Measurements from ENCODE around the gene CXCR6. TPM values are rescaled to one million over a fixed set of nuclear protein-coding genes. Genes with fewer than 3 reads are reported as not detected.

The CXCR6 gene
- total and polyA plus RNA-seq, 2 donors = 0.63 to 1.6 TPM

DNA sequence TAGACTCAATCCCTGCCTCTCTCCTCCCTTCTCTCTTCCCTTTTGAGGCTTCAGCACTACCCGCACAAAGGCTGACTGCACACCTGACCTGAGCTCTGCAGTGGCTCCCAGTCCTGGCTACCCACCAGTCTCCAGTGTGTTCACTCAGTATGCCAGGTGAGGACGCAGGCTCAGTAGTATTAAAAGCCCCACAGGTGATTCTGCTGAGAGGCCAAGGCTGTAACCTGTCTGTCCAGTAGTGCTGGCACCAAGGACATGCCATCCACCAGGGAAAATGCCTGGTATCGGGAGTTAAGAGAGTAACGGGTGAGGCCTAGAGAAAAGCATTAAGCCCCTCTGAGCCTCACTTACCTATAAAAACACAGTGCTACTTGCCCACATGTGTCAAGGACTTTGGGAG is 31.4 kb downstream of the CXCR6 start:
- Histone ChIP-seq H3K4me1 (ENCODE audit: insufficient read depth) (no peaks in the 10 kb centered on the region), H3K4me3 (ENCODE audit: low read depth, low read length) (no peak overlapping the region), H3K27ac (ENCODE audit: low read depth) (no peak overlapping the region), H3K36me3 (ENCODE audit: insufficient read depth) (no peaks in the 10 kb centered on the region)
- 92% methylated on average over 4 of the region's 4 CpGs for WGBS
- DNase-seq (ENCODE audit: extremely low spot score) = no peak

DNA sequence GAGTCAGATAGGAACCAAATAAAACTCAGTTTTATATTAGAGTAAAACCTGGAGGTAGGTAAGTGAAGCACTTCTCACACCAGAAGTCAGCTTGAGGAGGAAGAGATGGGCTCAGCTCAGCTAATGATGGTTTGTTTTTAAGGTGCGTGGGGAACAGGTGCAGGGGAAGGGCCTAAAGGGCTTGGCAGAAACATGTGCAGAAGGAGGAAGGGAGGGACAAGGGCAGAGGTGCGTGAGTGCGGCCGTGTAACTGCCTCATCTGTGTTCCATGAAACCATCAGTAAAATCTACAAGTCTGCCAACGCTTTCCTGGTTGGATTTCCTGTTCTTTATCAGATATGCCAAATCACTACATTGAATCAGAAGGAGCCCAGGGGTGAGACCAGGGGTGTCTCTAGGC is 32.4 kb downstream of the CXCR6 start:
- 74% methylated on average over 5 of the region's 5 CpGs for WGBS
- Histone ChIP-seq H3K4me3 (ENCODE audit: low read depth, low read length) (no peak overlapping the region), H3K27ac (ENCODE audit: low read depth) (no peak overlapping the region), H3K4me1 (ENCODE audit: insufficient read depth) (no peaks in the 10 kb centered on the region), H3K36me3 (ENCODE audit: insufficient read depth) (no peaks in the 10 kb centered on the region)
- no peak for DNase-seq (ENCODE audit: extremely low spot score)

DNA sequence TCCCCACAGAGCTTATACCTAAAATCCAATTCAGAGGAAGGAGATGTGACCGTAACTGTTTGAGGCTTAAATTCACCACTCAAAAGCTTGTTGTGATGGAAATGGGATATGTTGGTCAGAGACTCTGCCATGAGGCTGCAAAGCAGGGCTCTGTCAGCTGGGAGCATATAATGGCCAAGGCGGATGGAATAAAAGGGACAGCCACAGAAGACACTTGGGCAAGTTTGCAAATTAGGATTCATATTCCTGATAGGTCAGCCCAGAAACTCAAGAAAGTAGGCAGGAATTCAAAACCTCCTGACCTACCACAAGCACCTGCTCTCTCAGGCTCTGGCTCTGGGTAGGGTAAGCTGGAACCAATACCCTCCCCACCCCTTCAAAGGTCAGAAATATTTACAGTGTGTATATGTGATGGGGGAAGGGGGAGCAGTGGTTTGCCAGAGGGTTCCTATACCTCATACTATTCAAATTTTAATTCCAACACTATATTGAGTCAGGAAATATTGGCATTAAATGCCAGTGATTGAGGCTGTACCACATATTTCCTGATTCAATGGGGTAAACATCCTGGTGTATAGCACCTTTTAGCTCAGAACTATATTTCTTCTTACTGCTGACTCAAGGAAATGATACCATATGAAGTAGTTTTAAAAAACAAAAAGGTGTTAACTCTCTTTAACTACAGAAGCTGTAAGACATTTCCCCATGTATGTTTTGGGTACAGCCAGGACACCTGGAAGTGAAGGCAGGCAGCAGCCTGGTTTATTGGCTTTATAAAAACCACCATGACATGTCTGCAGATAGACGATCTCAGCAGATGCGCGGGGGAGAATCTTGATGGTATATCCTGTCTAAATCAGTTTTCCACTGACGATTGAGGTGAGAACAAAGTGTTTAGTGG is 33.2 kb downstream of the CXCR6 start:
- WGBS = 74% methylated on average over 6 of the region's 6 CpGs
- Histone ChIP-seq H3K36me3 (ENCODE audit: insufficient read depth) (no peaks in the 10 kb centered on the region), H3K4me3 (ENCODE audit: low read depth, low read length) (no peak overlapping the region), H3K4me1 (ENCODE audit: insufficient read depth) (no peaks in the 10 kb centered on the region), H3K27ac (ENCODE audit: low read depth) (no peak overlapping the region)
- DNase-seq (ENCODE audit: extremely low spot score) = no peak

DNA sequence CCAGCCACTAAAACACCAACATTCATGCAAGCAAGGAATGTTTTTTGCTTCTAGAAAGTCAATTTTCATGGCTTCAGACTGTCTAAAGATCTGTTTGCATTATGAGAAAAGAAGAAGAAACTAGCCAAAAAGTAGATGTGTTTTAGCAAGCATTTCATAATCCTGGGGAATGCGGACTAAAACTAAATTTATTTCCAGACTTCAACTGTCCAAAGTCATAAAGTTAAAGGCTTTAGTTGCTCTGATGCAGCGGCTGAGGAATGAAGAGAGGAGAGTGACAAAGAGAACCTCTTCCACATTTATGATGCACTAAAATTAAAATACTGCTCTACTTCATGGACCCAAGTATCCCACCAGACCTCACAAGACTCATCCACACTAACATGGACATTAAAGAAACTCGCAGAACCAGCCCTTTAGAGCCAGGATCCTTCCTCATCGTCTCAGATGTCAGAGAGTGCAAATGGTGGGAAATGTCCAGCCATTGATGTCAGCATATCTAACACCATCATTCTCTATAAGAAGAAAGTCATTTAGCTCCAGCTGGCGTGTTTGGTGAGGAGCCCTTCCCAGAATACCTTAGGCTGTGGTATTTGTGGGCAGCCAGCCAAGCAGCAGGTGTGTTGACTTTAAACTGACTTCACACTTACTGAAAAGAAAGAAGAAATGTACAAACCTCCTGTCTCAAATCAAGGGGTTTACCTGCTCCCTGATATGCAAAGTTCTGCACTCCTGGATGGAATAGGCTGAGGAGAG is 34.9 kb downstream of the CXCR6 start:
- no peak overlapping the region for H3K4me3 ChIP-seq (ENCODE audit: low read depth, low read length)

DNA sequence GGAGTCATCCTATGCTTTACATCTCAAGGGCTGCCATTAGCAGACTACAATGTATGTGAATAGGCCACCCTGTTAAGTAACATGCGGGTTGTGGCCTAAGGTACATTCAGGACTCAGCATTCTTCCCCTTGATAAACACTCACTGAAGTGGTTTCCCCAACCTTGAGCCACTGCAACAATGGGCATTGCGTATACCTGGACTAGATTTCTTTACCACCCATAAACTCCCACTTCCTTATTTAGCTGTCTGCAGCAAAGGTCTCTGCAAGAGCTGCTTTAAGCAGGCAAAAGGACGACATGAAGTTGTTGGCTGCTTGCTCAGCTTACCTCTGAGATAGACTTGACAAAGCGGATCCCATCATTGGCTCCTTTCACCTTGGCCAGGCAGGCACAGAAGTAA is 36.1 kb downstream of the CXCR6 start:
- H3K4me1 ChIP-seq (ENCODE audit: insufficient read depth) = no peaks in the 10 kb centered on the region
- H3K4me3 ChIP-seq (ENCODE audit: low read depth, low read length) = no peak overlapping the region
- 89% methylated on average over 4 of the region's 4 CpGs for WGBS
- DNase-seq (ENCODE audit: extremely low spot score) = no peak
- H3K27ac ChIP-seq (ENCODE audit: low read depth) = no peak overlapping the region
- no peaks in the 10 kb centered on the region for H3K36me3 ChIP-seq (ENCODE audit: insufficient read depth)

More for the DNA sequence above, 34.9 kb downstream of the CXCR6 start:
- Histone ChIP-seq H3K27ac (ENCODE audit: low read depth) (no peak overlapping the region), H3K36me3 (ENCODE audit: insufficient read depth) (no peaks in the 10 kb centered on the region), H3K4me1 (ENCODE audit: insufficient read depth) (no peaks in the 10 kb centered on the region)
- WGBS = 72% methylated on average over 5 of the region's 5 CpGs
- DNase-seq (ENCODE audit: extremely low spot score) = no peak

DNA sequence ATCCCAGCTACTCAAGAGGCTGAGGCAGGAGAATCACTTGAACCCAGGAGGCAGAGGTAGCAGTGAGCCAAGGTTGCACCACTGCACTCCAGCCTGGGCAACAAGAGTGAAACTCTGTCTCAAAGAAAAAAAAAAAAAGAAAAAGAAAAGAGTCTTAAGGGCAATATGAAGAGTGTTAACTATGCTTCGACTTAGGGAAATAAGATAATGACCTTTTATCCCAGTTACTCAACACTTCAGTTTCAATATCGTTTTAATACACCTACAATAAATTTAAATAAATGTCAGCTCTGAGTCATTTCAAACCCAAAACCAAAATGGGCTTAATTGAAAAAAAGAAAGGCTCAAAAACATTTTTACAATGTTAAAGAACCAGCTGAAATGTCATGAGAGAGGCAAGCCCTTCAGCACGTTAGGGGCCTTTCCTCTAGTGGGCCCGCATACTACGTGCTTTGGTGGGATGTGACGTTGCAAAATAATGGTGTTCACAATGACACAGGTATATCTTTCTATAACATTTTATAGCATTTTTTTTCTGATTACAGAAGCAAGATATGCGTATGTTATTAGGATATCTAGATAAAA is 37.1 kb downstream of the CXCR6 start:
- WGBS = 84% methylated on average over 7 of the region's 7 CpGs
- Histone ChIP-seq H3K27ac (ENCODE audit: low read depth) (no peak overlapping the region), H3K36me3 (ENCODE audit: insufficient read depth) (no peaks in the 10 kb centered on the region), H3K4me1 (ENCODE audit: insufficient read depth) (no peaks in the 10 kb centered on the region), H3K4me3 (ENCODE audit: low read depth, low read length) (no peak overlapping the region)
- no peak for DNase-seq (ENCODE audit: extremely low spot score)

DNA sequence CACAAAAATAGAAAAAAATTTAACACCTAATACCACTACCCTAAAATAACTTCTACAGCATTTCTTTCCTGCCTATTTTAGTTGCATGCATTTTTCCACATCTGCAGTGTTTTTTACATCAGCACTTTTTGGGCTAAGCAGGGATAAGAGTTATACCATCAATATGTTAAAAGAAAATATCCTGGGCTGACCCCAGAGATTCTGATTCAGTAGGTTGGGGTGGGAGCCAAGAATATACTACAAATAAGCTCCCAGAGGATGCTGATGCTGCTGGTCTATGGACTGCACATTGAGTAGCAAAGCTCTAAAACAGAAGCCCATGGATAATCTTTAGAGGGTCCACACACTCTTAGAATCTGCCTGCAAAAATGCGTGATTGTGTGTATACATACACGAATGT is 37.6 kb downstream of the CXCR6 start:
- Histone ChIP-seq H3K4me3 (ENCODE audit: low read depth, low read length) (no peak overlapping the region), H3K36me3 (ENCODE audit: insufficient read depth) (no peaks in the 10 kb centered on the region), H3K4me1 (ENCODE audit: insufficient read depth) (no peaks in the 10 kb centered on the region), H3K27ac (ENCODE audit: low read depth) (no peak overlapping the region)
- 97% methylated on average over 2 of the region's 2 CpGs for WGBS
- no peak for DNase-seq (ENCODE audit: extremely low spot score)

DNA sequence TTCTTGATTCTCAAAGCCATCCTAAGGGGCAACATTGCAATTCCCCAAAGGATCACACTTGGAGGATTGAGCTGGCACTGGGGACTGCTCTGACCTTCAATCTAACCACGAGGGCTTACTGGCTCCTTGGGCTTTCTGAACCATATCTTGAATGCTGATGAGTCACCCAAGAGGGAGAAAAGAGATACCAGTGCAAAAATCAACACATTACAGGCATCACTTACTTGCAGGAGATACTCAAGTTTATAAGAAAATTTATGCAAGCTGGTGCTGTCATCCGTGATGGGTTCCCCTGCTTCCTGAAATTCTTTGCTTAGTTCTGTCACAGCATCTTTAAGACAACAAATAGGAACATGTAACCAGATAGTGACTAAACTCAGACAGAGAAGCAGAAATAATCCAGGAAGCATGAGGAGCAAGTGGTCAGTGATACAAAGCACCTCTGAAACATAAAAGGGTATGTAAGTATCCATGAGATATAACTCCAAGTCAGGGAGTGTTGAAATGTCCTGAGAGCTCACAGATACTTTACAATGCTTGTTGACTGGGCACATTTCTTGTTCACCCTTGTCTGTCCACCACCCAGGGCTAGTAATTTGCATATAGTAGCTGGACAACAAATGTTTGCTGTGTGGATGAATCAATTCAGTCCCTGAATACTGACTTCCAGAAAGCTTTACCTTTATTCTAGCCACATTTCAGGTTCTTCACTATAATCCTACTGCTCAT is 38.2 kb downstream of the CXCR6 start:
- Histone ChIP-seq H3K27ac (ENCODE audit: low read depth) (no peak overlapping the region), H3K36me3 (ENCODE audit: insufficient read depth) (no peaks in the 10 kb centered on the region)
- 57% methylated on average over 2 of the region's 2 CpGs for WGBS

DNA sequence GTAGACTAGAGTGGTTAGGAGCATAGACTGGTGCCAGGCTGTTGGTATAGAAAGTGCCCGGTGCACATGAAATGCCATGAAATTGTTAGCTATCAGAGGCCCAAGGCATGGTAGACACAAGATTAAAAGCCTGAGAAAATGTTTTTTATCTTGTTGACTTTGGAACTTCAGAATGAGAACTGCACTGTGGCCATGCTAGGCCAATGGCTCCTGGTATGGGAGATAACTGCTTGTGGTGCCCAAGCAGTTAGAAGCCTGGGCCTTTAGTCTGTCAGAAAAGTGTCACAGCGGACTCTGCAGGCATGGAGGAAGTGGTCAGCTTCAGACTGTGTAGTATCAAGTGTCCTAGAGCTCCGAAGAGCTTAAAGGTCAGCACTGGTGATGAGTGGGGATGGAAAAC is 40.5 kb downstream of the CXCR6 start:
- Histone ChIP-seq H3K4me3 (ENCODE audit: low read depth, low read length) (no peak overlapping the region), H3K4me1 (ENCODE audit: insufficient read depth) (peaks cover 4% of the 10 kb centered on the region), H3K27ac (ENCODE audit: low read depth) (peak overlapping the region; percentile 71), H3K36me3 (ENCODE audit: insufficient read depth) (no peaks in the 10 kb centered on the region)
- 62% methylated on average over 3 of the region's 3 CpGs for WGBS
- no peak for DNase-seq (ENCODE audit: extremely low spot score)

More for the DNA sequence above, 38.2 kb downstream of the CXCR6 start:
- H3K4me1 ChIP-seq (ENCODE audit: insufficient read depth) = peaks cover under 1% of the 10 kb centered on the region
- no peak overlapping the region for H3K4me3 ChIP-seq (ENCODE audit: low read depth, low read length)
- no peak for DNase-seq (ENCODE audit: extremely low spot score)

DNA sequence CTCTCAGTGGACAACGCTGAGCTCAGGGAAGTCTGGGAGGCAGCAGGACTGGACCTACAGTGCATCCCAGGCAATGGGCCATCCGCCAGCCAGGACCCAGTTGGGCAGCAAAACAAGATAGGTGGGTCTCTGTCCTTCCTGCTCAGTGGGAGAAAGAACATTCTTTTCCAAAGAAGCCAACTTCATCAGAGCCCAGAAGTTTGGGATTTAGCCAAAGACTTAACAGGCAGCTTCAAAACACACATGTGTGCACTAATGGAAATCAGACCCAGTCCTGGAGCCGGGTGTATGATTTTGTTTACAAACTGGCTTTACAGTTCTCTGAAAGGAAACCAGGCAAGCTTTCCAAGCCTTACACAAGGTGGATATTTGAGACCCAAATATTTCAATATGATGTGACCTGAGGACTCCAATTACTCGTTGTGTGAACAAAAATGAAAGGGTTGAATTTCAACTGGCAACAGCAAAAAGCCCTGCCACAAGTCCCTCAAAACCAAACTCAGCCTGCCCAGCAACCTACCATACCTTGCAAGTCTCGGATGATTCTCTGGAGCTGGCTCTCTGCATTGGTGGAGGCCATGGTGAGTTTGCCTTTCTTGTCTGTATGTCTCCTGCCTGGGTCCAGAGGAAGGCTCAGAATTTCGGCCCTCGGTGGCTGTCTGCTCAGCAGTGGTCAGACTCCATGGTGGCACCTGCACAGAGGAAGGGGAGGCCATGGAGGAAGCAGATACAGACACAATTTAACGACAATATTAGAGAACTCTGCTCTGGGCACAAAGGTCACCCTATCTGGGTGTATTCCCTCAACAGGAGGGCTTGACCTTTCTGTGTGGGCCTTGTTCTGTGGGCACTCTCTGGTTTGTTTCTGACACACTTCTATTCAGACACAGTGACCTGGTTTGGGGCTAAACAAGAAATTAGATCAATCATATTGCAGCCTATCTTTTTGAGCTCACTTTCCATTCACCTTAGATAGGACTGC is 41.4 kb downstream of the CXCR6 start:
- peaks cover 6% of the 10 kb centered on the region for H3K4me1 ChIP-seq (ENCODE audit: insufficient read depth)
- DNase-seq (ENCODE audit: extremely low spot score) = no peak
- no peak overlapping the region for H3K4me3 ChIP-seq (ENCODE audit: low read depth, low read length)
- no peaks in the 10 kb centered on the region for H3K36me3 ChIP-seq (ENCODE audit: insufficient read depth)
- peak overlapping the region; percentile 61 for H3K27ac ChIP-seq (ENCODE audit: low read depth)
- 59% methylated on average over 8 of the region's 8 CpGs for WGBS

DNA sequence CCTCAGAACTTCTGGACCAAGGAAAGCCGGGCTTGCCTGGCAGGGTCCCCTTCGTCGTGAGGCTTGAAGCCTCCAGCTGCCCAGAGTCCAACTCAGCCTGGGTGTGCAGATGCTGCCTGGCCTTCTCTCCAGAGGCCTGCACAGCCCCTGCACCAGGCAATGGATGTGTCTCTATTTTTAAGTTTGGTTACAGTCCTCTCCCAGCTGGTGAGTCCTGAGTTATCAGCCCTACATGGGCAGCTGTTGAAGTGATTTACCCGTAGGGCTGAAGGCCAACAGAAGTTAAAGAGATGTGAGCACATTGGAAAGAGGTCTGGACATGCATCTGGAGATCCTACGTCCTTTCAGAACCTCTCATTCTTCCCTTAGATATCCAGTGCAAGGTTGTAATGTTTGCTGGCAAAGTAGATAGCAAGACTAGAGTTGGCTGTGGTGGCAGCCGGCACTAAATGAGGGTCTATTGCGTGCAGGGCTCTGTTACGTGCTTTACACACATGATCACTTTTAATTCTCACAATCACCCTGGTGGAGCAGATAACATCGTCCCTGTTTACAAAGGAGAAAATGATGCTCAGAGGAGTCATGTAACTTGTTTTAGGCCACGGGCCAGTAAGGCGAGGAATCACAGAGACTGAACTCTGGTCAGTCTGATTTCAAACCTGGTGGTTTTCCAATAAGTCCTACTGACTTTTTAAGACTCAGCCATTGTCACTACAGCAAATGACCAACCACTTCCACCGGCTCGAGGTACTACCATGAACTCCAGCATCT is 42.5 kb downstream of the CXCR6 start:
- Histone ChIP-seq H3K4me1 (ENCODE audit: insufficient read depth) (peaks cover 6% of the 10 kb centered on the region), H3K4me3 (ENCODE audit: low read depth, low read length) (no peak overlapping the region), H3K36me3 (ENCODE audit: insufficient read depth) (no peaks in the 10 kb centered on the region), H3K27ac (ENCODE audit: low read depth) (peak overlapping the region; percentile 61)
- no peak for DNase-seq (ENCODE audit: extremely low spot score)
- 42% methylated on average over 13 of the region's 13 CpGs for WGBS
